Body of pancreas (tissue), 4 donors: ENCODE data around the gene PABPN1. TPM values are rescaled to one million over a fixed set of nuclear protein-coding genes. Genes with fewer than 3 reads are reported as not detected.

Source experiments
- ATAC-seq: fragments of 150-250 bp; one replicate; pipeline ENCODE4 v1.9.1; 2016
- DNase-seq, 4 donors: peaks; one replicate each; pipeline ENCODE4 v3.0.0-alpha.2; 2019
- H3K27ac ChIP-seq, 4 donors: fragments of 200-600 bp; sonication (generic); 1 replicate in 3 of 4; 2 replicates in 1 of 4; pipeline versions ENCODE4 v1.5.1 to v1.6.1; 2016 to 2019; ENCODE audit warnings: mild to moderate bottlenecking in 1 of 4, mixed read lengths in 1 of 4, moderate library complexity in 1 of 4
- H3K27me3 ChIP-seq, 2 donors: fragments of 200-600 bp; sonication (generic); one replicate each; pipeline ENCODE4 v1.6.0; 2016; ENCODE audit warnings: mild to moderate bottlenecking in 1 of 2
- H3K36me3 ChIP-seq, 2 donors: fragments of 200-600 bp; sonication (generic); replicated peaks in 1 of 2; 2 replicates each; pipeline ENCODE4 v1.5.1; 2016; ENCODE audit warnings: low read depth in 2 of 2; ENCODE audit not compliant: insufficient read depth in 1 of 2
- H3K4me1 ChIP-seq: fragments of 200-600 bp; sonication (generic); one replicate; pipeline ENCODE4 v1.6.0; 2016
- H3K4me3 ChIP-seq, 2 donors: fragments of 200-600 bp; sonication (generic); 1 replicate in 1 of 2; 2 replicates in 1 of 2; pipeline ENCODE4 v1.5.1; 2016 to 2019
- H3K9me3 ChIP-seq, 3 donors: fragments of 200-600 bp; sonication (generic); 1 replicate in 2 of 3; 2 replicates in 1 of 3; pipeline ENCODE4 v1.5.1; 2016
- POLR2A ChIP-seq, 3 donors: fragments of 450-650 bp; IDR thresholded peaks; one replicate each; pipeline ENCODE4 v1.6.1; 2016; ENCODE audit warnings: antibody characterized with exemption in 3 of 3, mild to moderate bottlenecking in 2 of 3
- WGBS, 2 donors: methylation state at CpG; one replicate each; pipeline ENCODE4 v1.1.5; 2017; 5-methylcytosine and 5-hydroxymethylcytosine counted together
- intact Hi-C: fragments of 100-400 bp; cut with DNase I; formaldehyde crosslinking; loops from one replicate; pipeline ENCODE4 v1.15.1; 2023
- total RNA-seq, 2 donors: library from RNA; depleted of rRNA; stranded (reverse); fragments of >200 nt; gene quantifications; one replicate each; pipeline ENCODE4 v1.1.0, GENCODE V29; 2016
- TF ChIP-seq, protein P1 (sequence below), 7 experiments: fragments of 450-650 bp in 4 of 7; fragments of 200-600 bp in 3 of 7; sonication (generic) in 3 of 7; IDR thresholded peaks; one replicate each; pipeline ENCODE4 v1.5.1; 2016 to 2019; ENCODE audit warnings: antibody characterized with exemption in 7 of 7

The PABPN1 gene
- total RNA-seq, 2 donors from 2014 or later = 28.8 to 46.8 TPM

DNA sequence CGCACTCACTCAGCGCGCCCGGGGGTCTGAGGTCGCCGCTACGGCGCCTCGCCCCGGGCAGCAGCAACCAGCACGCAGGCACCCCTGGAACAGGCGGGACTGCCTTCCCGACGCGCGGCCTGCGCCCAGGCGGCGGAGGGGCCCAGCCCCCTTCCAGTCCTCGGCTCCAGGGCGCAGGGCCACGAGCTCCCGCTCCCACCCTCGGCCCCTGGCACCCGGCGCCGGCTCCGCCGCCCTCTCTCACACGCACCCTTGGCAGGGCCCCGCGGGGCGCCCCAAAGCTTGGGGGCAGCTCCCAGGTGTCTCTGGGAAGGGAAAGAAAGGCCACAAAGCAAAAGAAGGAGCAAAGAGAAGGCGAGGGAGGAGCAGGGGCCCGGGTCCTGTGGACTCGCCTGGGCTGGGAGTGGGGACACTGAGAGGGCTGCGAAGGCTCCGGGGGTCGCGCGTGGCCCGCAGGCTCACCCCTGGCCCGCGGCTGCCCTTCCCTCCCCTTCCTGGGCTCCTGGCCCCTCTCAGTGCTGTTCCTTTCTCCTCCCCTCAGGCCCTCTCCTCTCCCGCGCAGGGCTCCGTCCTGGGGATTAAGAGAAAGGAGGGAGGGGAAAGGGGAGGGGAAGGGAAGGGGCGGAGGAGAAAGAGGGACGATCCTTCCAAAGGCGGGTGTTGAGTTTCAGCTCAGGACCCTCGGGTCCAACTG, 44.6 kb downstream of the PABPN1 start:
- no peak for ATAC-seq
- H3K4me3 ChIP-seq = no peak overlapping the region
- H3K36me3 ChIP-seq = no peaks in the 10 kb centered on the region
- TF ChIP-seq, protein P1, sequence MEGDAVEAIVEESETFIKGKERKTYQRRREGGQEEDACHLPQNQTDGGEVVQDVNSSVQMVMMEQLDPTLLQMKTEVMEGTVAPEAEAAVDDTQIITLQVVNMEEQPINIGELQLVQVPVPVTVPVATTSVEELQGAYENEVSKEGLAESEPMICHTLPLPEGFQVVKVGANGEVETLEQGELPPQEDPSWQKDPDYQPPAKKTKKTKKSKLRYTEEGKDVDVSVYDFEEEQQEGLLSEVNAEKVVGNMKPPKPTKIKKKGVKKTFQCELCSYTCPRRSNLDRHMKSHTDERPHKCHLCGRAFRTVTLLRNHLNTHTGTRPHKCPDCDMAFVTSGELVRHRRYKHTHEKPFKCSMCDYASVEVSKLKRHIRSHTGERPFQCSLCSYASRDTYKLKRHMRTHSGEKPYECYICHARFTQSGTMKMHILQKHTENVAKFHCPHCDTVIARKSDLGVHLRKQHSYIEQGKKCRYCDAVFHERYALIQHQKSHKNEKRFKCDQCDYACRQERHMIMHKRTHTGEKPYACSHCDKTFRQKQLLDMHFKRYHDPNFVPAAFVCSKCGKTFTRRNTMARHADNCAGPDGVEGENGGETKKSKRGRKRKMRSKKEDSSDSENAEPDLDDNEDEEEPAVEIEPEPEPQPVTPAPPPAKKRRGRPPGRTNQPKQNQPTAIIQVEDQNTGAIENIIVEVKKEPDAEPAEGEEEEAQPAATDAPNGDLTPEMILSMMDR (IDR thresholded peaks at IDR 0.05) = no peak
- TF ChIP-seq POLR2A (IDR thresholded peaks at IDR 0.05) = peak in 1 of 3 donors; percentile 10
- WGBS, 2 donors = 13 to 28% methylated on average over 24 to 48 of the region's 51 CpGs
- H3K27ac ChIP-seq = peak overlapping the region in 2 of 4 donors; percentile 21 to 30
- intact Hi-C loops = no loop called here
- peaks cover 11% of the 10 kb centered on the region for H3K4me1 ChIP-seq
- H3K9me3 ChIP-seq = no peaks in the 10 kb centered on the region
- H3K27me3 ChIP-seq = peaks cover 0 to 20% of the 10 kb centered on the region in 2 donors
- no peak for DNase-seq

DNA sequence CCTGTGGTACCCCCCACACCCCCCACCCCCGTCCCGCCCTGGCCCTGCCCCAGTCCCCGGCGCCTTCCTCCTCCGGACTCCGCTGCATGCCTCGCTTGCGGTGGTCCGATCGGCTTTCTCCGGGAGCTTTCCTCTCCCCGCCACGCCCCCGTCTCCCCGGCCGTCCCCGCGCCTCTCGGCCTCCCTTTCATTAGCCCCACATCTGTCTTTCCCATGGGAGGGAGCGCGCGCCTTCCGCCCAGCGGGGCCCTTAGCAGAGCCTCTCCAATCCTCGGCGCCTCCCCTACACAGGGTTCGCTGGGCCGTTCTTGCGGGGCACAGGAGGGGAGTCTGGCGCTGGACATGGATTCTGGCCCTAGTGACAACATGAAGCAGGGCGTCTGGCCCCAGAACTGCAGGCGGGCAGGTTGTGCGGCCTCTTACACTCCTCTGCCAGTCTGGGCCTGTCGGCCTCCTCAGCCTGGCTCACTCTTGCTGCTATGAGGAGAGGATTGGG, 45.2 kb downstream of the PABPN1 start:
- ATAC-seq (no peak), DNase-seq (peak in 2 of 4 donors; percentile 20)
- intact Hi-C loops = no loop called here
- peak overlapping the region in 1 of 4 donors; percentile 30 for H3K27ac ChIP-seq
- H3K9me3 ChIP-seq = no peaks in the 10 kb centered on the region
- TF ChIP-seq, protein P1 (IDR thresholded peaks at IDR 0.05) = no peak
- TF ChIP-seq POLR2A (IDR thresholded peaks at IDR 0.05) = no peak
- H3K4me3 ChIP-seq = no peak overlapping the region
- peaks cover 11% of the 10 kb centered on the region for H3K4me1 ChIP-seq
- H3K36me3 ChIP-seq = no peaks in the 10 kb centered on the region
- H3K27me3 ChIP-seq = peaks cover 0 to 20% of the 10 kb centered on the region in 2 donors
- 58 to 87% methylated on average over 23 to 34 of the region's 34 CpGs for WGBS, 2 donors

DNA sequence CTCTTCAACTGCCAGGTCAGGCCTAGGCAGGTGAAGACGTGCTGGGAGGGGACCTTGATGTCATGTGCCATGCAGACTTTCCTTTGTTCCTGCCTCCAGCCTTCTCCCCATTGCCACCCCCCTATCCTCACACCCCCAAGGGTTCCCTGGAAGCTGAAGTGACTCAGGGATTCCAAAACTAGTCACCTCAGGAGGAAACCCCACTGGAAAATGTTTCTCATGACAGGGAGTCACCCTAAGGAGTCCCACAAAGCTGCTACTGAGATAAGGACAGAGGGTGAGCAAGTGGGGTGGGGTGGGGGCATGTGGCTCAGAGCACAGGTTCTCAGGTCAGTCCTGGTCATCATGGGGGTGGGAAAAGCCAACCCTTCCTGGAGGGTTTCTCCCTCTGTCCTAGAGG, 49.0 kb downstream of the PABPN1 start:
- Histone ChIP-seq H3K4me3 (no peak overlapping the region), H3K9me3 (no peaks in the 10 kb centered on the region), H3K4me1 (peaks cover 6% of the 10 kb centered on the region), H3K27ac (no peak overlapping the region), H3K36me3 (no peaks in the 10 kb centered on the region), H3K27me3 (peaks cover 0 to 9% of the 10 kb centered on the region in 2 donors)
- ATAC-seq = no peak
- 36 to 53% methylated on average over 1 of the region's 1 CpG for WGBS, 2 donors
- TF ChIP-seq POLR2A (IDR thresholded peaks at IDR 0.05) = no peak
- TF ChIP-seq, protein P1 (IDR thresholded peaks at IDR 0.05) = no peak
- intact Hi-C loops = loop anchor here (10.0 kb wide), 1 partner anchor 105 kb away; no protein-coding TSS in a partner anchor
- no peak for DNase-seq

DNA sequence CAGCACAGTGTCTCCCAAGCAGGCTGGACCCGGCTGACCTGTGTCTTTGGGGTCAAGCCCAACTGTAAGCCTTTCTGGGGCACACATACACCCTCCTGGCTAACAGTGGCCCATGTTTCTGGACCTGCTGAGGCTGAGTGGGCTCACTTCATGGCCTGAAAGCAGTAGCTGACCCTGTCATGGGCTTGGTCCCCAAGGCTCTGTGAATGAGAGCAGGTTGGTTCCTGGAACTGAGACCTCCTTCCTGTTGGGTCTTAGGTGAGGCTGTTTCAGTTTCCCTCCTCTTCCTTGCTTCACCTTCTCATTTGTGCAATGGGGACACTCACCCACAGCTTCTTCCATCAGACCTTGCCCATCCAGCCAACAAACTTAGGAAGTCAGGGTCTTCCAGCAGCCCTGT, 50.6 kb downstream of the PABPN1 start:
- Histone ChIP-seq H3K36me3 (no peaks in the 10 kb centered on the region), H3K27me3 (no peaks in the 10 kb centered on the region), H3K27ac (no peak overlapping the region), H3K4me3 (no peak overlapping the region), H3K4me1 (no peaks in the 10 kb centered on the region), H3K9me3 (no peaks in the 10 kb centered on the region)
- DNase-seq (no peak), ATAC-seq (no peak)
- TF ChIP-seq, protein P1 (IDR thresholded peaks at IDR 0.05) = no peak
- intact Hi-C loops = loop anchor here (10.0 kb wide), 1 partner anchor 107 kb away; no protein-coding TSS in a partner anchor
- 67 to 88% methylated on average over 1 of the region's 1 CpG for WGBS, 2 donors
